GM12891 (cell line): ENCODE results near the gene THEM4.

ENCODE experiments used
- PAX5 ChIP-seq: IDR thresholded peaks from 2 replicates; pipeline ENCODE4 v1.6.1; 2011; ENCODE audit warnings: low read length, moderate library complexity, mild to moderate bottlenecking; ENCODE audit not compliant: insufficient read depth, severe bottlenecking
- POLR2A ChIP-seq: IDR thresholded peaks from 2 replicates; pipeline ENCODE4 v1.6.1; 2011; ENCODE audit warnings: low read depth, low read length, control low read depth
- POLR2AphosphoS5 ChIP-seq: IDR thresholded peaks from 2 replicates; pipeline ENCODE4 v1.6.1; 2011; ENCODE audit warnings: low read depth, low read length, control low read depth
- POU2F2 ChIP-seq: IDR thresholded peaks from 2 replicates; pipeline ENCODE4 v1.6.1; 2011; ENCODE audit warnings: low read depth, mild to moderate bottlenecking, control low read depth, low read length, moderate library complexity
- SPI1 ChIP-seq: IDR thresholded peaks from 2 replicates; pipeline ENCODE4 v1.6.1; 2011; ENCODE audit warnings: low read depth, low read length, control low read depth
- TAF1 ChIP-seq: IDR thresholded peaks from 2 replicates; pipeline ENCODE4 v1.6.1; 2011; ENCODE audit warnings: low read depth, low read length, control low read depth

DNA sequence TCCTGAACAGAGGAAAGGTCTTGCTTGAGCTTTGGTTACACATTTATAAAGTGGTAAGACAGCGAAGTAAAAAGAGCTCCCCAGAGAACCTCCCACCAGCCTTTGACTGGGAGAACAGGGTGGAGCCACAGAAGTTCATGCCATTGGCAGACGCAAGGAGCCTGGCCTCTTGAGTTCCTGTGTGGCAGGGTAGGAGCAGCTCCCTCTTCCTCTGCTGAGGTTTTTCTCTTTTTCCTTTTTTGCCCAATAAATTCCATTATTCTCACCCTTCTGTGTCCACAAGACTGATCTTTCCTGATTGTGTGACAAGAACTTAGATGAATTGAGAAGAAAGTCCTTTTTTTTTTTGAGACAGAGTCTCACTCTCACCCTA is 4.3 kb downstream of the THEM4 start:
- TF ChIP-seq POLR2A (no peak), POLR2AphosphoS5 (no peak), TAF1 (no peak), POU2F2 (no peak), SPI1 (no peak), PAX5 (no peak)
